HK-2 (cell line): Measurements from ENCODE around the gene RFT1.
A peak's percentile ranks its signal among the peaks of the same experiment; 100 is the strongest.

Experiments used
- DNase-seq: peaks from one replicate; pipeline ENCODE4 v3.0.0-alpha.2; 2018; ENCODE audit not compliant: unreplicated experiment

RFT1 gene

DNA sequence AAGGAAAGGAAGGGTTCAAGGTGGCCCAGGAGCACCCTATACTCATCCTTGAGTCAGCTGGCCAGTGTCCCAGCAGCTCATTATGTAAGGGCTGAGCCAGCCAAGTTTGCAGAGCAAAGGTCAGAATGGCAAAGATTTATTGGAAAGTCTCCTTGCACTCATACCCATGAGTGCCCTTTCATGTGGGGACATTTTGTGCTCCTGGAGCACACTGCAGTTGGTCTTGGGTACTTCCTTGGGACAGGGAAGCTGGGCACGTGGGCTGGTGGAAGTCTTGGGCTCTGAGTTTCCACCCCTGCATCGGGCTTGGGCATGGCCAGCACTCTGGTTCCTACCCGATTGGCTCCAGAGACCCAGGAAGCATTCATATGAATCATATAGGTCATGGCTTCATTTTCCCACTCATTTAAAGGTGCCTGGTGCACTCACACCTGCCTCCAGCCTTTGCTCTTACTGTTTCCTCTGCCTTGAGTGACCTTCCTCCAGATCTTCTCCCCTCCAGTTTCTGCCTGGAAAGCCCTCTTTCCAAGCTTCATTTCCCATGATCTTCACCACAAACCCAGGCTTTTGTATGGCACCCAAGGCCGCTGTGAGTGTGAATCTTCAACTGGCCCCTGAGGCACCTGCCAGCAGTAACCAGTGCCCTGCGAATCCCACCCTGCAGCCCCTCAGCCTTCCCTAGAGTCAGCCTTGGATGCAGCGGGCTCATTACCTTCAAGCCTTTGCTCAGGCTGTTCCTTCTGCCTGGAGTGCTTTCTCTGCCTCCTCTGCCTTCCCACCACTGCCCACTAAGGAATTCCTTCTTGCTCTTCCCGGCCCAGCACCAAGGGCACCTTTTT lies 20.2 kb upstream of the RFT1 start:
- DNase-seq: no peak

DNA sequence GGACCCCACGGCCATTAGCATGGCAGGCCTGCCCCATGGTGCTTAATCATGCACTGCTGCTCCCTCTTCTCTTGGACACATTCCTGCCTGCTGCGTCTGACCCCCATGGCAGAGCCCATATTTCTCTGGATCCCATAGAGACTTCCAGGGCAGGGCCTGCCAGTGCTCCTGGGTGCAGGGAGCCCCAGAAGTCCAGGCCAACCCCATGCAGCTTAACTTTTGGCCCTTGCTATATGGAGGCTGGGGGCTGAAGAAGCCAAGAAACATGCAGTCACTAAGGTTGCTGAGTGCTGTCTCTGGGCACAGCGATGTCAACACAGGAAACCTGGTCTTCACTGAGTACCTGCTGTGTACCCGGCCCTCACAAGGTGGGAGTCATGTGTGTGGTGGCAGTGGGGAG lies 19.5 kb upstream of the RFT1 start:
- no peak for DNase-seq

DNA sequence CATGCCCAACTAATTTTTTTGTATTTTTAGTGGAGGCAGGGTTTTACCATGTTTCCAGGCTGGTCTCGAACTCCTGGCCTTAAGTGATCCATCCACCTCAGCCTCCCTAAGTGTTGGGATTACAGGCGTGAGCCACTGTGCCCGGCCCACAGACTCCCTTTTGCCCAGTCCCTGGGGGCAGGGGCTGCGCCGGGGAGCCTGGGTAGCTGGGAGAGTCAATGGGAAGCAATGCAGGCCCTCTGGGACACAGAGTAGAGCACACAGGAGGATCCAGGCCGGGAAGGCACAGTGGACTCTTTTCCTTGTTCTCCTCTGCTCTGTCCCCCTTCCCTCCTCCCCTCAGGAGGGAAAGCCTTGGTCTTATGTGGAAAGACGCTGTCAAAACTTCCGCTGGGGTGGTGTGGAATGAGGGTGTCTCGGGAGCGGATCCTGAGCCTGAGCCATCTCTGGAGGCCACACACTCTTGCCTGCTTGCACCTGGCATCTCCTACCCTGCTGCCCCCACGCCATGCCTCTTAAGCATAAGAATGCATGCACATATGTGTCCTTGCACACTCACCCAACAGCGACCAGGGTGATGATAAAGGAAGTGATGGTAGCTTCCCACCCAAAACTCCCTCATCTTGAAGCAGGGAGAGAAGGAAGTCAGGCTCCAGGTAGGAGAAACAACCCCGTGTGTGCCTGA lies 18.9 kb upstream of the RFT1 start:
- no peak for DNase-seq

DNA sequence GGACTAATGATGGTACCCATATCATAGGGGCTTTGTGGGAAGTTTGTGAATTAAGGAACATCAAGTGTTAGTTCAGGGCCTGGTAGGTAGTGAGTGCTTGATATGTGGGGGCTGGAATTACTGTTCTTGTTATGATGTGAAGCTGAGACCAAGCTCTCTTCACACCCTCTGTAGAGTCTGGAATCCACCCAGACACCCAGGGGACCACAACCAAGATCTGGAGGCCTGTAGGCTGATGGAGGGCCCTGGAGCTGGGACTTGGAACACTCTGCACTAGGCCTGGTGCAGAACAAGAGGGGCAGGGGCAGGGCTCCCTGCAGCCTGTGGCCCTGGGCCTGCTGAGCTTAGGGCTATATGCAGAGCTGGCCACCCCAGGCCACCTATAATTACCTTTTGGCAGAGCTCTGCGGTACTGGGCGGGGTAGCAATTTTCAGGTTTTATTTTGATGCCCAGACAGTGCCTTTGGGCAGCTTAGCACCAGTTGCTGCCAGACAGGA lies 17.7 kb upstream of the RFT1 start:
- no peak for DNase-seq

DNA sequence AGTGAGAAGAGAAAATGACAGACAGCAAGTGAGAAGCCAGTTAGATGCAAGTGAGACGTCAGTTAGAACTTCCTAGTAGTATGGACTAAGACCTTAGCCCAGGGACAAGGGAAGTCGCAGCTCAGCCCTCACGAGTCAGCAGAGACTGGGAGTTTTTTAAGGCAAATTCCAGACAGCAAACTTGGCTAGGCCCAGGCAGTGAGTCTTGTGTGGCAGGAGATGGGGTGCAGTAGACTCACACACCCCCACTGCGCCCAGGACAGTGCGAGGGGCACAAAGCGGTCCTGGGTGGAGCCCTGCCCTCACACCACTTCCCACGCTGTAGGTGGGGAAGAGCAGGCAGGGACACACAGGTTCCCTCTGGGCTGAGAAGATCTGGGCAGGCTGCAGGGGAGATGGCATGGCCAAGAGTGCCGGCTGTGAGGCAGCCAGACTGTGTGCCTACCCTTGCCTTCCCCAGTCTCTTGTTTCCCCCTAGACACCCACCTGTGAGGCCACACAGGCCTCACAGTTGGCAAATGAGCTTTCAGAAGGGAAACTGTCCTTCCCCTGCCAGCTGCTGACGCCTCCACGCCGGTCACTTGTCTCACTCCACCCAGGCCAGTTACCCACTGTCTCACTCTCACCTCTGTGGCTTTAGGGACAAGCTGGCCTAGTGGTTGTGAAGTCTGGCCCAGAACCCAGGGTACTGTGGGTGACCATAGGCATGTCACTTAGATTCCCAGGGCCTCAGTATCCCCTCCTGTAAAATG lies 17.1 kb upstream of the RFT1 start:
- no peak for DNase-seq

DNA sequence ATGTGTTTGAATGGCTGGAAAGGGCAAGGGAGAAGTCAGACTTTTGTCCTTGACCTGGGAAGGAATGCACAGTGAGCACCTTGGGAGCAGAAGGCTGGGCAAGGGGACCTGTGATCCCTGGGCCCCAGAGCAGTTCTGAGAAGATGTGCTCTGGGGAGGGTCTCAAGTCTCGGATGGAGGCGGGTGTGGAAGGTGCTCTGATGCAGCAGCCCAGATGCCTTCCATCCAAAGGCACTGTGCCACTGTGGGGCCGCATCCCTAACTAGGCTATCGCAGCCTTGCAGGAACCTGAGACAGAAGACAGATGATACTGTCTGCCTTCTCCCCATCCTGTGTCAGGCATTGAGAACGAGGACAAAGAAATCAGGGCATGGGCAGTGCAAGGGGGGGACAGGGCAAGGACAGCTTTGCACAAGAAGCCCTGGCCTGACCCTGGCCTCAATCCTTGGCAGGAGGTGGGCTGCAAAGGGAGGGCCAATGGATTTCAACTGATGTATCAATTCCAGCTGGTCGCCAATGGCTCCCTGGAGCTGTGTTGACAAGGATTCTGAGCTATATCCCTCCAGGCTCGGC lies 16.2 kb upstream of the RFT1 start:
- DNase-seq: no peak

DNA sequence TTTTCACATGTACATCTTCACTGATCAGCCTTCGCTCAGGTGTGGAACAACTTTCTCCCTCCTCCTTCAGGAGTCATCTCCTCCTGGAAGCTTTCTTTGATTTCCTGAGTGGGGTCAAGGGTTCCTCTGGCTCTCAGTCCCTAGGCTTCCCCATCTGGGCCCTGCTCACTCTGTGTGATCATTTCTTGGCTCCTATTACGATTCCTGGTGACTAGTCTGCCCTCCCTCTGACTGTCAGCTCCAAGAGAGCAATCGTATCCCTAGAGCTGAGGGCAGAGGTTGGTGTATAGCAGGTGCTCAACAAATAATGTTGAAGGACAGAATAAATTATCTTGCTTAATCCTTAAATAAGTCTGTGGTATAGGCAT lies 15.5 kb upstream of the RFT1 start:
- no peak for DNase-seq

DNA sequence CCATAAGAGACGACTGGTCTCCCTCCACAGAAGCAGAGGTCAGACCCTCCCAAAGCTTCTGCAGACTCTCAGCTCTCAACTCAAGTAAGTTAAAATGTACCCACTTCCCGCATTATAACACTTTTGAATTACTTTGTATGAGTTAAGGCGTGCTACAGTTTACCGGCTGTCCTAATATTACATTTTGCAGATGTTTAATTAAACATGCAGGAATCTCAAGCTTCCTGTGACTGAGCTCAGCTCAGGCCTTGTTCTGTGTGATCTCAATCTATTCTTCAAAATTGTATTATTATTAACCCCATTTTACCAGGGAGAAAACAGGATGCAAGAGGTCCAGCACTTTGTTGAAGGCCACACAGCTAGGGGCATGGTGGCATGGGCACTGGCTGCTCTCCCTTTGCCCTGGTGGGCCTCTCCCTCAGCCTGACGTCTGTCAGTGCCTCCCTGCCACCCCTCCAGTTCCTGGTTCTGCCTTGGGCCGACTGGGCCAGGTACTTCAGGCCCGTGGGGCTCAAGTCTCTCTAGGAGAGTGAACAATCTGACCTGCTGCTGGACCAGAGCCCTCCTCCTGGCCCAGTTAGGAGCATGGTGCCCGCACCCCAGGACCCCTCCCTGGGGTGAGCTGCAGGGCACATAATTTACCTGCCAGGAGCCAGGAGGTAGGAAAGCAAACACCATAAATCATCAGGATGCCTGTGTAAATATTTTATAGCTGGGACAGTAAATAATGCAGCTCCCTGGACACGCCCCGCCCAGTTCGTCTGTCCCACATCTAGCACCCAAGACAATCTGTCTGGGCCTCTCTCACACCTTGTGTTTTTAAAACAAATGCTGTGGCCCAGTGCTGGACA lies 14.9 kb upstream of the RFT1 start:
- no peak for DNase-seq

DNA sequence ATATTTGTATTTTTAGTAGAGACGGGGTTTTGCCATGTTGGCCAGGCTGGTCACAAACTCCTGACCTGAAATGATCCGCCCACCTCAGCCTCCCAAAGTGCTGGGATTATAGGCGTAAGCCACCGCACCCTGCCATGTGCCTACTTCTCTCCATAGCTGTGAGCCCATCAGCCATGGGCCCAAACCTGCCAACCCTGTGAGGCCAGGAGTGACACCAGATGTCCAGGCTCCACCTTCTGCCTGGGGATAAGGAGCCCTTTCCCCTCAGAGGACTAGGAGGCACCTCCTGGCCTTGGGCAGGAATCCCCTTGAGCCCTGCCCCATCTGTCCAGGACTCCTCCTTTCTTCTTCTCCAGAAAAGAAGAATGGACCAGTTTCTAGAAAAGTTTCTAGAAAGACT lies 14.2 kb upstream of the RFT1 start:
- no peak for DNase-seq

DNA sequence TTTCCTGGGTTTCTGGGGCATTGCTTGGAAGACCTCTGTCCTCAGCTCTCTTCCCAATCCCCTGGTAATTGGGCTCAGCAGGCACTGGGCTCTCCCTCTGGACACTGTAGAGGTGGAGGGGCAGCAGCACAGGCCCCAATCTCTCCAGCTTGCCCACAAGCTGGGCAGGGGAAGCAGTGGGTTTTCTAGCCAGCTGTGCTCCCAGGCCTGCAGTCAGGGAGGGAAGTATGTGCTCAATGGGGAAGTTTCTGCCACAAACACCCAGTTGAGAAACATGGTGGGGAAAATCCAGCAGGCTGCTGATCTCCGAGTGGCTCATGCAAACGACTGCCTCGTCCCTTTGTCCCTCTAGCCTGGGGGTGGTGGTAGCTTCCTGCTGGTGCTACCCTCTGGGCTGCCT lies 12.8 kb upstream of the RFT1 start:
- no peak for DNase-seq

DNA sequence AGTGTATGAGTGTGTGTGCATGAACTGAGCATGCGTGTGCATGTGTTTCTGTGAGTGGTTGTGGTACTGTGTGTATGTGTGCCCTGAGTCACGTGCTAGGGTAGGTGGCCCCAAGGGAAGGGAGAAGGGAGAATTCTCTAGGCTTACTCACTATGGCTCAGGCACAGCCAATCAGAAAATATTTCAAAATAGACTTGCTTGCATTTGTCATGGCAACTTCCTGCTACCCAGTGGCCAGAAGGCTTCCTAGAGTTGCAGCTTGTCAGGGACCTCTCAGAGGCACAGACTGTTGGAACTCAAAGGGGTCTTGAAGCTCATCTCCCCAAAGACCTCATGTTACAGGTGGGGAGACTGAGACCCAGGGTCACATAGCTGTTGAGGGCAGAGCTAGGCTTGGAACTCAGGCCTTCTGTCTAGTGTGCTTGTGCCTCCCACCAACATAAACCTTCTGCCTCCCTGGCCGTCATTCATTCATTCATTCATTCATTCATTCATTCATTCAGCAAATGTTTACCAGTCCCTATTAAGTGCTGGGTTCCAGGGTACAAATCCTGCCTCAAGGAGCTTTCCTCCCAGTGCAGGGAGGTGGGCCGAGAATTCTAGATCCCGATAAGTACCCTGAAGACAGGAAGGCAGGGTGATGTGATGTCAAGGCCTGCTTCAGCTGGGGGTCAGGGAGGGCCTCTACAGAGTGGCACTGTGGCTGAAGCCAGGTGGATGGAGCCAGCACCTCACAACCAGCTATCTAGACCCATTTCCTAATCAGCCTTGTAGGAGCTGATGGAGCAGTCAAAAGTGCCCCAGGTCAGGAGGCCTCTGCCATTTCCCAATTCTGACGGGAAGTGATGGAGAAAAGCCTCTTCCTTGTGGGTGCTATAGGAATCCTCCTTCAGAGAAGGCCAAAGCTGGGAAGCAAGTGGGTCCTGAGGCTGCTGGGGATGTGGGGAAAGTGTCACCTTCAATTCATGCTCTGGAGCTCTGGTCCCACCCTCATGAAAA lies 10.9 kb upstream of the RFT1 start:
- no peak for DNase-seq

DNA sequence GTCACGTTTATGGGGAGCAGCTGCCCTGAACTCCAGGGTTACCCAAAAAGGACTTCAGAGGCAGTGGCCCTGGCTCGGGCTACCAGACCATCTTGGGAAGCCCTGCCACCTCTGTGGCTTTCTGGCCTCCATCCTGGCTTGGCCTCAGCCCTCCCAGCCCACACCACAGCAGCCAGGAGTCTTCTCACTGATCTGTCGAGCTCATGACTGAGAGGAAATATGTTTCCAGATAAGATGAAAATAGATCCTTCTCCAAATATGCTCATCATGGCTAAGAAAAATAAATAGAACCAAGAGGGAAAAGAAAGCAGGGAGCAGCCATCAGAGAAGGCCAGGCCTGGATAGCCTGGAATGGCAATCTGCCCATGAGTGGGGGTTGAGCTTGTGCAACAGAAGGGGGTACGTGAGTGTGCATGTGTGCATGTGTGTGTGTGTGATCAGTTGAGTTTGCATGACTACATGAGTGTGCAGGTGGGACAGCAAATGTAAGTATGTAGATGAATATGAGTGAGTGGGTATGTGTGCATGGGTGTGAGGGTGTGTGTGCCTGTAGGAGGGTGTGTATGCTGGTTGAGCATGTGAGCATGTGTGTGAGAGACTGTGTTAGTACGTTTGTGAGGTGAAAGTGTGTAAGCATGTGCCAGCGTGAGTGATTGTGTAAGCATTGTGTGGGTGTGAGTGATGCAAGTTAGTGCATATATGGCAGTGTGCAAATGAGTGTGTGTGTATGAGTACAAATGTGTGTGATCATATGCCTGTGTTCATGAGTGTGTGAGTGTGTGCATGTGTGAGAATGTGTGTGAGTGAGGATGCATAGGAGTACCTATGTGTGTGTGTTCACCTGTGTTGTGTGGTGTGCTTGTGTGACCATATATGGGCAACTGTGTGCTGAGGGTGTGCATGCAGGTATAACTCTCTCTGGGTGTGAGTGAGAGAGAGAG lies 9.9 kb upstream of the RFT1 start:
- no peak for DNase-seq

DNA sequence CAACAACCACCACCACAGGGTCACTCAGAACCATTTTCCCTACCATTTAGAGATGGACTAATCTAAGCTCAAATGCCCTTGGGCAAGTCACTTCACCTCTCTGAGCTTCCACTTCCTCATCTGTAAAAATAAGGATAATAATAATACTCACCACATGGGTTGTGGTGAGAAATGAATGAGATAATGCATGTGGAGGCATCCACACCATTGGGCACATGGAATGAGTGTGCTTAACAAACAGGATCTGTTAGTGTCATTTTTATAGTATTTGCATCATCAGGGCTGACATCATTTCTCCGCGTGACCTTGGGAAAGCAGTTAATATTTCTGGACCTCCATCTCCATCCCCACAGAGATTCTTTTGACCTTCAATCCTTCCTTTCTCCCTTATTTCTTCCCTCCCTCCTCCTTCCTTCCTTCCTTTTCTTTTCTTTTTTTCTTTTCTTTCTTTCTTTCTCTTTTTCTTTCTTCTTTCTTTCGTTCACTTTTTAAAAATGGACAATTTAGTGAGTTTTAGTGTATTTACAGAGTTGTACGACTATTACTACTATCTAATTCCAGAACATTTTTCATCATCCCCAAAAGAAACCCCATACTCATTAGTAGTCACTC lies 7.7 kb upstream of the RFT1 start:
- DNase-seq: no peak

DNA sequence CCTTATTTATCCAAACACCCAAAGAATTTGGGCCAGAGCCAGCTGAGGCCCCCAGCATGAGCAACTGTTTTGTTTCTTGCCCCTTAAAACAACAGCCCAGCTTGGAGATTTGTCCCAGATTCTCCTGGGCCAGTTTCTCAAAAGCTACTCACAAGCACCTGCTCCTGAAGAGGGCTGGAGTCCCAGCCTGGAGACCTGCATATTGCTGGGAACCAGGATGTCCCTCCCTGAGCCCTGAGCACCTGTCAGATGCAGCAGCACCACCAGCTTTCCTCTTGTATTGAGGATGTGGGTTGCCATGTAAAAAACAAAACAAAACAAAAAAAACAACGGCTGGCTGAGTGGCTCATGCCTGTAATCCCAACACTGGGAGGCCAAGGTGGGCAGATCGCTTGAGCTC lies 7.0 kb upstream of the RFT1 start:
- DNase-seq: no peak

DNA sequence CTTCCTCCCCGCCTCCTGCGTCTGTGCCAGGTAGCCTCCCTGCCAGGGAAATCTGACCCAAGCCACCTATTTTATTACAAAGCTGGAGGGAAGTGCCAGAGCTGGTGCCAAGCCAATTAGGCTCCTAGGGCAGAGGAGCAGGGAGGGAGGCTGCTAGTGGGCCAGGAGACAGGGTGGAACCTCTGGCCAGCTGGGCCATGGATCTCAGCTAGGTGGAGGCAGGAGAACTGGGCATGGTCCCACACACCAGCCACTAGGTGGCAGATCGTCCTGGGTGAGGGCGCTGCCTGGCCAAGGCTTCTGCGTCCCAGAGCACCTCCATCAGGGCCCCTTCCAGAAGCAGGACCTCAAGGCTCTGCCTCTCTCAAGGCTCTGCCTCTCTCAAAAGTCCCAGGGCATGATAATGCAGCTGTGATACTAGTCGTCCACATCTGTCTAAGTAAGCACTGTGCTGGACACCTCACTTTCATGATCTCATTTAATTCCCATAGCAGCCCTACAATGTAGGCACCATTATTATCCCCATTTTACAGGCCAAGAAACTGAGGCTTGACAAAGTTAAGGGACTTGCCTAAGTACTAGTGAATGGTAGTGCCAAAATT lies 4.5 kb upstream of the RFT1 start:
- DNase-seq: peak; percentile 55

DNA sequence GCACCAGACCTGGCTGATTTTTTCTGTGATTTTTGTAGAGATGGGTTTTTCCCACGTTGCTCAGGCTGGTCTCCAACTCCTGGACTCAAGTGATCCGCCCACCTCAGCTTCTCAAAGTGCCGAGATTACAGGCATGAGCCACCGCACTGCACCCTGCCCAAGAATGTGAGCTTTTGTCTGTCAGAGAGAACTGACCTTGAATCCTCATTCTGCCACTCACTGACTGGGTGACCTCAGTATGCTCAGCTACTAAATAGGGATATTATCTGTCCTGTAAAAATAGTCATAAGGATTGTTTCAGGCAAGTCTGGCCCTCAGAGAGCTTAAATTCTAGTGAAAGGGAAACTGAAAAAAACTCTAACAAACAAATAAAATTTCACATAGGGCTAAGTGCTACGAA lies 2.1 kb upstream of the RFT1 start:
- no peak for DNase-seq

DNA sequence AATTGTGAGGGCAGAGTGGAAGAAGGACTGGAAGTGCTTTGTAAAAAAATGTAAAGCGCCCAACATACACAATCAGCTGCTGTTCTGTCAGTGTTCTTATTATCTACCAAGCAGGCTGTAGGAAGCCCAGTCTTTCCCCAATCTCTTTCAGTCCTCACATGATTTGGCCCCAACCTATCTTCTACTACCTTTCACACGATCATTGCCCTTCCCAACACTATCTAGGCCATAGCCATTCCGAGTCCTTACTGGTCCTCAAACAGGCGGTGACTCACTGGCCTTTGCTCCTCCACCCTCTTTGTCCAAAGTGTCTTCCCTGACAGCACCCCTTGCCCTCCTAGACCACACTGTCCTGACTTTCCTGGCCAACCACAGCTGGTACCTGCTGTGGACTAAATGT lies 861 bp upstream of the RFT1 start:
- DNase-seq: no peak

DNA sequence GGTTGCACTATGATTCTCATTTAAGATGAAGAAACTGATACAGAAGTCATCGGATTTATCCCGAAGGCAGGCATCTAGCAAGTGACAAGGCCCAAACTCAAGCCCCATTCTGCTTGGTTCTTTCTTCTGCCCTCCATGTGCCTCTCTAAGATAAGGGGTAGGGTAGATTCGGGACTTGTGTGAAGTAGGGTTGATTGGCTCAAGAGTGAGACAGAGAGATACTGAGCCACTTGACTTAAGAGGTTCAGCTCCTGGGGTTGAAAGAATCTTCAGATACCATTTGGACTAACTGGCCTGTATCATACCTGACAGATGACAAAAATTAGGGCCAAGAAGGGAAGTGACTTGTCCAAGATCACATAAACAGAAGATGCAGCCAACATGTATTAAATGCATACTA lies 891 bp downstream of the RFT1 start:
- no peak for DNase-seq
